Fibroblast of the aortic adventitia (primary cell): ENCODE data around the gene PRMT9. TPM values are rescaled to one million over a fixed set of nuclear protein-coding genes. Genes with fewer than 3 reads are reported as not detected.

ENCODE experiments used
- DNase-seq: peaks from one replicate; pipeline ENCODE4 v3.0.0-alpha.2; 2010; ENCODE audit warnings: low read depth
- H3K4me3 ChIP-seq: 2 replicates; pipeline ENCODE4 v1.5.1; 2011; ENCODE audit warnings: low read depth, mild to moderate bottlenecking, control low read depth, low read length, moderate library complexity
- CTCF ChIP-seq: IDR thresholded peaks from 2 replicates; pipeline ENCODE4 v1.5.1; 2011; ENCODE audit warnings: mild to moderate bottlenecking, low read length, control low read depth, inconsistent platforms; ENCODE audit not compliant: insufficient read depth
- total RNA-seq: library from RNA; depleted of rRNA; stranded (reverse); fragments of >200 nt; gene quantifications from 2 replicates; pipeline ENCODE4 v1.2.3, GENCODE V29; 2012; ENCODE audit warnings: low replicate concordance

Gene PRMT9
- total RNA-seq, 1 donor: 10.4 TPM

- TF ChIP-seq CTCF: no peak
- DNase-seq: no peak
- no peak overlapping the region for H3K4me3 ChIP-seq
Measured at GRCh38 chr4:147607471-147607870, 76.5 kb downstream of the PRMT9 start.

GRCh38 chr4:147605499-147605898 is 78.5 kb downstream of the PRMT9 start:
- H3K4me3 ChIP-seq: no peak overlapping the region
- DNase-seq: no peak
- TF ChIP-seq CTCF: no peak

- DNase-seq: peak; percentile 55
- no peak for TF ChIP-seq CTCF
- H3K4me3 ChIP-seq: no peak overlapping the region
Measured at GRCh38 chr4:147599769-147600168, 84.2 kb downstream of the PRMT9 start.

GRCh38 chr4:147599206-147599605 is 84.8 kb downstream of the PRMT9 start:
- DNase-seq: no peak
- no peak overlapping the region for H3K4me3 ChIP-seq
- no peak for TF ChIP-seq CTCF

- DNase-seq: no peak
- no peak for TF ChIP-seq CTCF
- no peak overlapping the region for H3K4me3 ChIP-seq
Measured at GRCh38 chr4:147597561-147597960, 86.4 kb downstream of the PRMT9 start.

- H3K4me3 ChIP-seq: no peak overlapping the region
- no peak for TF ChIP-seq CTCF
- peak; percentile 76 for DNase-seq
Measured at GRCh38 chr4:147596981-147597380, 87.0 kb downstream of the PRMT9 start.

GRCh38 chr4:147596377-147596776 is 87.6 kb downstream of the PRMT9 start:
- no peak for TF ChIP-seq CTCF
- no peak overlapping the region for H3K4me3 ChIP-seq
- DNase-seq: no peak
